ENCODE measurements around the gene SLC66A2. TPM values are rescaled to one million over a fixed set of nuclear protein-coding genes. Genes with fewer than 3 reads are reported as not detected.
A peak's percentile ranks its signal among the peaks of the same experiment; 100 is the strongest.

Gene SLC66A2
- total and polyA plus RNA-seq, 2 of the 13 experiments (the other 11 are each of a cell fraction or from before 2014, with no cell fraction given) = 33.5 to 41.9 TPM

- TF ChIP-seq SNAPC4 (CRISPR knock-in tag; IDR thresholded peaks at IDR 0.05) (0 out of 2 replicates have a peak, but pooled peaks have one; percentile 34), SKIL (CRISPR knock-in tag; IDR thresholded peaks at IDR 0.05; ENCODE audit: borderline replicate concordance) (peak; percentile 74), MLX (CRISPR knock-in tag; IDR thresholded peaks at IDR 0.05) (peak; percentile 73; the same call in 1 of the 2 replicates), FOXC1 (CRISPR knock-in tag; IDR thresholded peaks at IDR 0.05; ENCODE audit: borderline replicate concordance) (no peak), DR1 (CRISPR knock-in tag; IDR thresholded peaks at IDR 0.05) (no peak), ATAD3A (CRISPR knock-in tag; IDR thresholded peaks at IDR 0.05) (no peak), ZKSCAN8 (CRISPR knock-in tag; IDR thresholded peaks at IDR 0.05; ENCODE audit: borderline replicate concordance) (peak; percentile 85), ZNF337 (CRISPR knock-in tag; IDR thresholded peaks at IDR 0.05; ENCODE audit: borderline replicate concordance, low read depth) (no peak), ZNF317 (CRISPR knock-in tag; IDR thresholded peaks at IDR 0.05) (peak; percentile 92), SOX13 (IDR thresholded peaks at IDR 0.05) (peak; percentile 74), SOX13 (CRISPR knock-in tag; conservative IDR thresholded peaks at IDR 0.05 in 1 of 2, IDR thresholded peaks at IDR 0.05 in 1 of 2) (peak in 1 of 2 experiments; percentile 90; a peak in 2 of 4 replicates), ZNF557 (CRISPR knock-in tag; IDR thresholded peaks at IDR 0.05) (no peak), GMEB2 (CRISPR knock-in tag; IDR thresholded peaks at IDR 0.05; ENCODE audit: low read depth) (0 out of 2 replicates have a peak, but pooled peaks have one; percentile 21), ZNF773 (CRISPR knock-in tag; IDR thresholded peaks at IDR 0.05; ENCODE audit: borderline replicate concordance) (no peak), SNAPC2 (CRISPR knock-in tag; IDR thresholded peaks at IDR 0.05) (peak; percentile 86), ZNF784 (CRISPR knock-in tag; IDR thresholded peaks at IDR 0.05; ENCODE audit: borderline replicate concordance) (no peak; the same call in 1 of the 2 replicates), NONO (IDR thresholded peaks at IDR 0.05) (no peak), NONO (CRISPR knock-in tag; conservative IDR thresholded peaks at IDR 0.05) (no peak)
These were observed 16.9 kb downstream of the SLC66A2 start (continued) for GRCh38 chr18:79934311-79935097.
